Adipose tissue (tissue), 3 donors: ENCODE measurements around the gene OVCH2. TPM values are rescaled to one million over a fixed set of nuclear protein-coding genes. Genes with fewer than 3 reads are reported as not detected.
"Not testable (repeated sequence)": the region's sequence is repeated elsewhere in the genome, so short reads cannot be mapped to it uniquely, and the experiment has no call there.

Experiments used
- H3K27ac ChIP-seq: one replicate; pipeline ENCODE4 v1.5.1; 2013; ENCODE audit warnings: low read depth, low read length
- WGBS, 3 donors: extraction: QIAGEN DNeasy Blood & Tissue Kit; methylation state at CpG; one replicate each; pipeline ENCODE4 v1.1.7; 2013; 5-methylcytosine and 5-hydroxymethylcytosine counted together
- polyA plus RNA-seq, 3 donors: library from polyadenylated mRNA; stranded (reverse); fragments of 200-250 nt; gene quantifications; one replicate each; pipeline ENCODE4 v1.2.3, GENCODE V29; 2013
- donor health status: healthy with polysubstance abuse.
- donor health status: Bipolar disorder and iron deficiency.
- donor health status: healthy.

Gene OVCH2
- under 1 TPM in 1 of 3 donors, not detected in 2; 0.06 TPM for polyA plus RNA-seq

- H3K27ac ChIP-seq = no peak within 1 kb of the TSS
- WGBS, 3 donors = 68 to 71% (median 70%) methylated on average over 2 of the region's 2 CpGs
These were observed at the start of gene OVCH2 for GRCh38 chr11:7706377-7706776. Gene OVCH2, minus strand, starts transcription at chr11:7706477. Its CDS starts 83 bp downstream, at chr11:7706394.

- WGBS, 3 donors = 72 to 87% (median 81%) methylated on average over 2 of the region's 2 CpGs
- no peak overlapping the region for H3K27ac ChIP-seq
These were observed 43.2 kb upstream of the OVCH2 start for GRCh38 chr11:7749456-7749855.

- 74 to 94% (median 93%) methylated on average over 9 to 12 of the region's 14 CpGs for WGBS, 3 donors
- not testable (repeated sequence) for H3K27ac ChIP-seq
These were observed 28.5 kb upstream of the OVCH2 start for GRCh38 chr11:7734767-7735166.

GRCh38 chr11:7714786-7715185, 8.5 kb upstream of the OVCH2 start:
- WGBS, 3 donors = 48 to 53% (median 53%) methylated on average over 3 of the region's 3 CpGs
- no peak overlapping the region for H3K27ac ChIP-seq

- 53 to 71% (median 57%) methylated on average over 5 of the region's 5 CpGs for WGBS, 3 donors
- H3K27ac ChIP-seq = no peak overlapping the region
These were observed 2.5 kb downstream of the OVCH2 start for GRCh38 chr11:7703740-7704139.

GRCh38 chr11:7696424-7696823, 9.9 kb downstream of the OVCH2 start:
- H3K27ac ChIP-seq = no peak overlapping the region
- 67 to 72% (median 68%) methylated on average over 5 of the region's 5 CpGs for WGBS, 3 donors

GRCh38 chr11:7694235-7694634, 12.0 kb downstream of the OVCH2 start:
- 68 to 76% (median 74%) methylated on average over 3 of the region's 3 CpGs for WGBS, 3 donors

GRCh38 chr11:7692426-7692825, 13.9 kb downstream of the OVCH2 start:
- H3K27ac ChIP-seq = no peak overlapping the region
- 85 to 96% (median 86%) methylated on average over 3 of the region's 3 CpGs for WGBS, 3 donors

More at GRCh38 chr11:7694235-7694634, 12.0 kb downstream of the OVCH2 start:
- H3K27ac ChIP-seq = no peak overlapping the region

GRCh38 chr11:7691759-7692350, 14.4 kb downstream of the OVCH2 start:
- WGBS, 3 donors = 63 to 68% (median 63%) methylated on average over 6 of the region's 6 CpGs
- H3K27ac ChIP-seq = no peak overlapping the region

- WGBS, 3 donors = 47 to 76% (median 66%) methylated on average over 6 of the region's 6 CpGs
- no peak overlapping the region for H3K27ac ChIP-seq
These were observed 15.6 kb downstream of the OVCH2 start for GRCh38 chr11:7690648-7691047.

GRCh38 chr11:7689239-7689638, 17.0 kb downstream of the OVCH2 start:
- 60 to 78% (median 66%) methylated on average over 4 of the region's 4 CpGs for WGBS, 3 donors
- no peak overlapping the region for H3K27ac ChIP-seq

- no peak overlapping the region for H3K27ac ChIP-seq
- 6 to 17% (median 10%) methylated on average over 4 of the region's 4 CpGs for WGBS, 3 donors
These were observed 17.9 kb downstream of the OVCH2 start for GRCh38 chr11:7688238-7688826.

GRCh38 chr11:7687386-7687785, 18.9 kb downstream of the OVCH2 start:
- 87 to 100% (median 97%) methylated on average over 1 of the region's 1 CpG for WGBS, 3 donors
- no peak overlapping the region for H3K27ac ChIP-seq

GRCh38 chr11:7686761-7687160, 19.5 kb downstream of the OVCH2 start:
- no peak overlapping the region for H3K27ac ChIP-seq
- WGBS, 3 donors = 78 to 89% (median 85%) methylated on average over 4 of the region's 4 CpGs

GRCh38 chr11:7683571-7683970, 22.7 kb downstream of the OVCH2 start:
- 81 to 95% (median 92%) methylated on average over 2 of the region's 2 CpGs for WGBS, 3 donors
- no peak overlapping the region for H3K27ac ChIP-seq

- 38 to 64% (median 40%) methylated on average over 4 of the region's 4 CpGs for WGBS, 3 donors
- no peak overlapping the region for H3K27ac ChIP-seq
These were observed 28.5 kb downstream of the OVCH2 start for GRCh38 chr11:7677796-7678201.

- no peak overlapping the region for H3K27ac ChIP-seq
- WGBS, 3 donors = 57 to 90% (median 60%) methylated on average over 5 of the region's 5 CpGs
These were observed 29.2 kb downstream of the OVCH2 start for GRCh38 chr11:7677071-7677470.

- no peak overlapping the region for H3K27ac ChIP-seq
- 76 to 95% (median 79%) methylated on average over 3 of the region's 3 CpGs for WGBS, 3 donors
These were observed 30.6 kb downstream of the OVCH2 start for GRCh38 chr11:7675631-7676030.

GRCh38 chr11:7673724-7674434, 32.4 kb downstream of the OVCH2 start:
- 4 to 5% (median 4%) methylated on average over 70 to 72 of the region's 72 CpGs for WGBS, 3 donors
- H3K27ac ChIP-seq = no peak overlapping the region
